WTC11 (cell line): Measurements from ENCODE around the gene SLC35F5. TPM values are rescaled to one million over a fixed set of nuclear protein-coding genes. Genes with fewer than 3 reads are reported as not detected.

ENCODE experiments used
- ATAC-seq: fragments of 200-7000 bp; cut with Tn5 transposase; 2 replicates; pipeline ENCODE4 v1.10.0; 2021; ENCODE audit warnings: mild to moderate bottlenecking, moderate library complexity
- CTCF ChIA-PET: fragments of 300-600 bp; sonication (Branson Sonifier 250); formaldehyde crosslinking; loops from one replicate; lab custom pipeline; 2021; ENCODE audit warnings: antibody characterized with exemption; lab: Charles Lee
- POLR2A ChIA-PET: fragments of 350-600 bp; sonication (Branson Sonifier 250); formaldehyde crosslinking; loops from one replicate; lab custom pipeline; 2021; ENCODE audit warnings: antibody characterized with exemption; lab: Charles Lee
- DNase-seq: peaks from one replicate; pipeline ENCODE4 v3.0.0; 2021; ENCODE audit warnings: low spot score
- H3K27ac Mint-ChIP-seq: 2 replicates; pipeline ENCODE4 v1.8.0; 2021; ENCODE audit warnings: mixed read lengths
- H3K27me3 Mint-ChIP-seq: 2 replicates; pipeline ENCODE4 v1.8.0; 2021; ENCODE audit warnings: low read depth, mild to moderate bottlenecking, moderate library complexity, mixed read lengths
- H3K36me3 Mint-ChIP-seq: 2 replicates; pipeline ENCODE4 v1.8.0; 2021; ENCODE audit warnings: mixed read lengths
- H3K4me1 Mint-ChIP-seq: 2 replicates; pipeline ENCODE4 v1.8.0; 2022; ENCODE audit warnings: mixed read lengths
- H3K4me3 Mint-ChIP-seq: 2 replicates; pipeline ENCODE4 v1.8.0; 2021; ENCODE audit warnings: mild to moderate bottlenecking, moderate library complexity, mixed read lengths
- H3K9me3 Mint-ChIP-seq: 2 replicates; pipeline ENCODE4 v1.8.0; 2021; ENCODE audit warnings: mixed read lengths
- AFF4 ChIP-seq: sonication (generic); formaldehyde crosslinking; IDR thresholded peaks from 2 replicates; pipeline ENCODE4 v1.8.1; 2023; ENCODE audit warnings: mild to moderate bottlenecking, missing genetic modification reagents, borderline replicate concordance
- CDX4 ChIP-seq: fragments of 250-450 bp; sonication (Bioruptor Pico); IDR thresholded peaks from 2 replicates; pipeline ENCODE4 v1.9.0; 2021; ENCODE audit warnings: moderate library complexity, mild to moderate bottlenecking, inconsistent platforms, borderline replicate concordance
- EMX1 ChIP-seq: fragments of 250-450 bp; sonication (Bioruptor Pico); IDR thresholded peaks from 2 replicates; pipeline ENCODE4 v1.8.0; 2021; ENCODE audit warnings: mild to moderate bottlenecking
- FOXP1 ChIP-seq: sonication (generic); formaldehyde crosslinking; IDR thresholded peaks from 2 replicates; pipeline ENCODE4 v1.8.0; 2022; ENCODE audit warnings: missing genetic modification reagents, mild to moderate bottlenecking, moderate library complexity, borderline replicate concordance
- HMGA2 ChIP-seq: fragments of 250-450 bp; sonication (Bioruptor Pico); IDR thresholded peaks from 2 replicates; pipeline ENCODE4 v1.4.0; 2021; ENCODE audit warnings: mild to moderate bottlenecking, moderate library complexity
- MLX ChIP-seq: sonication (generic); formaldehyde crosslinking; IDR thresholded peaks from 2 replicates; pipeline ENCODE4 v1.8.1; 2023; ENCODE audit warnings: mild to moderate bottlenecking, missing genetic modification reagents, moderate library complexity
- RELA ChIP-seq: sonication (generic); formaldehyde crosslinking; IDR thresholded peaks from 2 replicates; pipeline ENCODE4 v1.8.1; 2022; ENCODE audit warnings: missing genetic modification reagents, mild to moderate bottlenecking, borderline replicate concordance
- SP1 ChIP-seq: sonication (generic); formaldehyde crosslinking; conservative IDR thresholded peaks from 2 replicates; pipeline ENCODE4 v1.8.1; 2022; ENCODE audit warnings: missing genetic modification reagents
- TCF7 ChIP-seq: sonication (generic); formaldehyde crosslinking; IDR thresholded peaks from 2 replicates; pipeline ENCODE4 v1.8.0; 2022; ENCODE audit warnings: mild to moderate bottlenecking, low read depth, missing genetic modification reagents, moderate library complexity
- TEAD4 ChIP-seq: sonication (generic); formaldehyde crosslinking; IDR thresholded peaks from 2 replicates; pipeline ENCODE4 v1.8.0; 2022; ENCODE audit warnings: mild to moderate bottlenecking, missing genetic modification reagents
- TP53 ChIP-seq: sonication (generic); formaldehyde crosslinking; IDR thresholded peaks from 2 replicates; pipeline ENCODE4 v1.8.1; 2023; ENCODE audit warnings: mild to moderate bottlenecking, missing genetic modification reagents
- ZNF138 ChIP-seq: sonication (generic); formaldehyde crosslinking; conservative IDR thresholded peaks from 2 replicates; pipeline ENCODE4 v1.8.1; 2022; ENCODE audit warnings: mild to moderate bottlenecking, moderate library complexity, missing genetic modification reagents
- ZNF512 ChIP-seq: sonication (generic); formaldehyde crosslinking; IDR thresholded peaks from 2 replicates; pipeline ENCODE4 v1.8.1; 2022; ENCODE audit warnings: missing genetic modification reagents, borderline replicate concordance
- total RNA-seq: library from RNA; stranded (reverse); gene quantifications from 3 replicates; pipeline ENCODE4 v1.2.3, GENCODE V29; 2021
- TF ChIP-seq, protein P1 (sequence below): fragments of 250-450 bp; sonication (Bioruptor Pico); IDR thresholded peaks from 2 replicates; pipeline ENCODE4 v1.9.0; 2021; ENCODE audit warnings: mild to moderate bottlenecking
- TF ChIP-seq, protein P2 (sequence below): sonication (generic); formaldehyde crosslinking; IDR thresholded peaks from 2 replicates; pipeline ENCODE4 v1.8.0; 2022; ENCODE audit warnings: missing genetic modification reagents
- TF ChIP-seq, protein P3 (sequence below): fragments of 250-450 bp; sonication (Bioruptor Pico); IDR thresholded peaks from 2 replicates; pipeline ENCODE4 v2.1.2; 2022; ENCODE audit warnings: mild to moderate bottlenecking, moderate library complexity

SLC35F5 gene
- total RNA-seq, 1 experiment from 2014 or later = 20.3 TPM

DNA sequence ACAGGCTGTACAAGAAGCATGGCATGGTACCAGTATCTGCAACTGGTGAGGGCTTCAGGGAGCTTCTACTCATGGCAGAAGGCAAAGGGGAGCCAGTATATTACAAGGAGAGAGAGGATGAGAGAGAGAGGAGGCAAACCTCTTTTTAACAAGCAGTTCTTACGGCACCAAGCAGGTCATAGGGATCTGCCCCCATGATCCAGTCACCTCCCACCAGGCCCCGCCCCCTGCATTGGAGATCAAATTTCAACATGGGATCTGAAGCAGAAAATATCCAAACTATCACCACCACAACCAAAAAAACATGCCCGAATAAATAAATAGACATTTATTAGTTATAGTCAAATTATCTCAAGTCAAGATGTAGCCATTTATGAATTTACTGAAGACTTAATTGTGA, 14.5 kb upstream of the SLC35F5 start:
- CTCF ChIA-PET = no interaction called here
- Mint-ChIP-seq H3K27ac (no peak overlapping the region), H3K27me3 (peaks cover 11% of the 10 kb centered on the region), H3K4me3 (peak overlapping the region; percentile 15; the same call in 1 of the 2 replicates), H3K9me3 (peaks cover 21% of the 10 kb centered on the region), H3K36me3 (no peaks in the 10 kb centered on the region), H3K4me1 (peaks cover 9% of the 10 kb centered on the region)
- peak; percentile 81 for ATAC-seq
- POLR2A ChIA-PET = no interaction called here
- peak; percentile 54 for DNase-seq
- TF ChIP-seq, protein P1, sequence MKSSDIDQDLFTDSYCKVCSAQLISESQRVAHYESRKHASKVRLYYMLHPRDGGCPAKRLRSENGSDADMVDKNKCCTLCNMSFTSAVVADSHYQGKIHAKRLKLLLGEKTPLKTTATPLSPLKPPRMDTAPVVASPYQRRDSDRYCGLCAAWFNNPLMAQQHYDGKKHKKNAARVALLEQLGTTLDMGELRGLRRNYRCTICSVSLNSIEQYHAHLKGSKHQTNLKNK (CRISPR knock-in tag) = no peak
- TF ChIP-seq TCF7 = no peak
- no peak for TF ChIP-seq TEAD4 (CRISPR knock-in tag)
- TF ChIP-seq, protein P2, sequence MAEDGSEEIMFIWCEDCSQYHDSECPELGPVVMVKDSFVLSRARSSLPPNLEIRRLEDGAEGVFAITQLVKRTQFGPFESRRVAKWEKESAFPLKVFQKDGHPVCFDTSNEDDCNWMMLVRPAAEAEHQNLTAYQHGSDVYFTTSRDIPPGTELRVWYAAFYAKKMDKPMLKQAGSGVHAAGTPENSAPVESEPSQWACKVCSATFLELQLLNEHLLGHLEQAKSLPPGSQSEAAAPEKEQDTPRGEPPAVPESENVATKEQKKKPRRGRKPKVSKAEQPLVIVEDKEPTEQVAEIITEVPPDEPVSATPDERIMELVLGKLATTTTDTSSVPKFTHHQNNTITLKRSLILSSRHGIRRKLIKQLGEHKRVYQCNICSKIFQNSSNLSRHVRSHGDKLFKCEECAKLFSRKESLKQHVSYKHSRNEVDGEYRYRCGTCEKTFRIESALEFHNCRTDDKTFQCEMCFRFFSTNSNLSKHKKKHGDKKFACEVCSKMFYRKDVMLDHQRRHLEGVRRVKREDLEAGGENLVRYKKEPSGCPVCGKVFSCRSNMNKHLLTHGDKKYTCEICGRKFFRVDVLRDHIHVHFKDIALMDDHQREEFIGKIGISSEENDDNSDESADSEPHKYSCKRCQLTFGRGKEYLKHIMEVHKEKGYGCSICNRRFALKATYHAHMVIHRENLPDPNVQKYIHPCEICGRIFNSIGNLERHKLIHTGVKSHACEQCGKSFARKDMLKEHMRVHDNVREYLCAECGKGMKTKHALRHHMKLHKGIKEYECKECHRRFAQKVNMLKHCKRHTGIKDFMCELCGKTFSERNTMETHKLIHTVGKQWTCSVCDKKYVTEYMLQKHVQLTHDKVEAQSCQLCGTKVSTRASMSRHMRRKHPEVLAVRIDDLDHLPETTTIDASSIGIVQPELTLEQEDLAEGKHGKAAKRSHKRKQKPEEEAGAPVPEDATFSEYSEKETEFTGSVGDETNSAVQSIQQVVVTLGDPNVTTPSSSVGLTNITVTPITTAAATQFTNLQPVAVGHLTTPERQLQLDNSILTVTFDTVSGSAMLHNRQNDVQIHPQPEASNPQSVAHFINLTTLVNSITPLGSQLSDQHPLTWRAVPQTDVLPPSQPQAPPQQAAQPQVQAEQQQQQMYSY = no peak
- TF ChIP-seq ZNF512 (CRISPR knock-in tag) = no peak
- no peak for TF ChIP-seq HMGA2 (CRISPR knock-in tag)
- no peak for TF ChIP-seq ZNF138 (CRISPR knock-in tag)
- TF ChIP-seq, protein P3, sequence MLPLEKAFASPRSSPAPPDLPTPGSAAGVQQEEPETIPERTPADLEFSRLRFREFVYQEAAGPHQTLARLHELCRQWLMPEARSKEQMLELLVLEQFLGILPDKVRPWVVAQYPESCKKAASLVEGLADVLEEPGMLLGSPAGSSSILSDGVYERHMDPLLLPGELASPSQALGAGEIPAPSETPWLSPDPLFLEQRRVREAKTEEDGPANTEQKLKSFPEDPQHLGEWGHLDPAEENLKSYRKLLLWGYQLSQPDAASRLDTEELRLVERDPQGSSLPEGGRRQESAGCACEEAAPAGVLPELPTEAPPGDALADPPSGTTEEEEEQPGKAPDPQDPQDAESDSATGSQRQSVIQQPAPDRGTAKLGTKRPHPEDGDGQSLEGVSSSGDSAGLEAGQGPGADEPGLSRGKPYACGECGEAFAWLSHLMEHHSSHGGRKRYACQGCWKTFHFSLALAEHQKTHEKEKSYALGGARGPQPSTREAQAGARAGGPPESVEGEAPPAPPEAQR (CRISPR knock-in tag) = no peak
- no peak for TF ChIP-seq EMX1 (CRISPR knock-in tag)
- TF ChIP-seq AFF4 (CRISPR knock-in tag) = no peak
- no peak for TF ChIP-seq SP1 (CRISPR knock-in tag)
- TF ChIP-seq FOXP1 (CRISPR knock-in tag) = no peak
- no peak for TF ChIP-seq MLX (CRISPR knock-in tag)

- DNase-seq = no peak
- H3K27ac Mint-ChIP-seq = no peak overlapping the region
- peaks cover 19% of the 10 kb centered on the region for H3K27me3 Mint-ChIP-seq
- H3K4me3 Mint-ChIP-seq = no peak overlapping the region
- H3K4me1 Mint-ChIP-seq = peaks cover 9% of the 10 kb centered on the region
- ATAC-seq = no peak
- TF ChIP-seq CDX4 (CRISPR knock-in tag) = no peak
- TF ChIP-seq, protein P1 (CRISPR knock-in tag) = no peak
- TF ChIP-seq RELA (CRISPR knock-in tag) = no peak
- TF ChIP-seq TP53 (CRISPR knock-in tag) = no peak
- CTCF ChIA-PET = no interaction called here
- POLR2A ChIA-PET = interaction anchor here (0.7 kb wide), 1 partner anchor 45 kb away, joined by 3 read pairs; no protein-coding TSS in a partner anchor
- H3K36me3 Mint-ChIP-seq = peaks cover 12% of the 10 kb centered on the region
- H3K9me3 Mint-ChIP-seq = peaks cover 35% of the 10 kb centered on the region
These were observed 13.1 kb upstream of the SLC35F5 start for GRCh38 chr2:113769555-113769954.
